SK-N-DZ (cell line): ENCODE results near the gene HOXD9.

Experiments
- DNase-seq: peaks from one replicate; pipeline ENCODE4 v3.0.0-alpha.2; 2015; ENCODE audit warnings: low spot score
- small RNA-seq, 2 experiments: library from RNA; depleted of rRNA; stranded (forward); fragments of <200 nt; gene quantifications; one replicate each; pipeline ENCODE3, GENCODE V24; 2014

HOXD9 gene

DNA sequence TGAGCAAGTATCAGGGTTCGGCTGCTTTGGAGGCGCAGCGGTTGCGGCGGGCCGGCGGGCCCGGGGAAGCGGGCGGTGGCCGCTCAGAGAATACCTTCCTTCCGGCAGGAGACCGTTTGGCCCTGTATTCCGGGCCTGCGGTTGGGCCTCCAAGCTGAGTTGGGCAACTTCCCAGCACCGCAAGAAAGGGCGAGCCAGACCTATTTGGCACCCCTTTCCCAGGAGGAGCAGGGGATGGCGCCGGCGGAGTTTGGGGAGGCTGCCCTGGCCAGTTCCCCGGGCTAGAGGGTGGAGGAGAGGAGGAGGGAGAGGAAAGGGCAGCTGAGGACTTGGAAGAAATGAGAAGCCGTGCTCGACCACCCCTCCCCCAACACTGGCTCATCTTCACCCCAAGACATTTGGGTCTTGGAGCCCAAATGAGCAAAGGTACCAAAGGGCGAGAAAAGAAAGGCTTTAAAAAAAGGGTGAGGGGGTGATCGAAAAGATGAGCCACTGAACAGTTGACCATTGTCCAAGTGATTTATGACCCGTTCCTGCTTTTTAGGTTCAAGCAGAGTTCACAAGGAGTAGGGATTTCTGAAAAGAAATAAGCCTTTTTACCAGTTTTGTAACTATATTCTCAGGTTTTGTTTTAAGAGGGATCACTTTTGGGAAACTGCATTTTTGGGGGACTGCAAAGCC, 43.0 kb downstream of the HOXD9 start:
- no peak for DNase-seq

DNA sequence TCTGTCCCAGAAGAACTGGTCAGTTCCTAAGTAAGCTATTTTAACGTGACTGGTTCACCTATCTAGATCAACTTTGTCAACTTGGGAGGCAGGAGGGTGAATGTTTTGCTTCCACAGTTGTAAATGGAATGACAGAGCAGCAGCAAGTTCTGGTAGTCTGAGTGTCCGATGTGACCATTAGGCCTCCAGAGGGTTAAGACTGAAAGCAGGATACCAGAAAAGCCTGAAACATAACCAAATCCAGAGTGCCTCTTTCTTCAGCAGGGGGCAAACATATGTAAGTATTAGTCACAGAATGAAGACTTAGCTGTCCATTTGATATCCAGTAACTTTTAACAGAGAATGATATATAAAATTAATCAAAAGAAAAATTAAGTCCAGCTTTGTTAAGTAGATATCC, 43.8 kb downstream of the HOXD9 start:
- DNase-seq, result no peak

DNA sequence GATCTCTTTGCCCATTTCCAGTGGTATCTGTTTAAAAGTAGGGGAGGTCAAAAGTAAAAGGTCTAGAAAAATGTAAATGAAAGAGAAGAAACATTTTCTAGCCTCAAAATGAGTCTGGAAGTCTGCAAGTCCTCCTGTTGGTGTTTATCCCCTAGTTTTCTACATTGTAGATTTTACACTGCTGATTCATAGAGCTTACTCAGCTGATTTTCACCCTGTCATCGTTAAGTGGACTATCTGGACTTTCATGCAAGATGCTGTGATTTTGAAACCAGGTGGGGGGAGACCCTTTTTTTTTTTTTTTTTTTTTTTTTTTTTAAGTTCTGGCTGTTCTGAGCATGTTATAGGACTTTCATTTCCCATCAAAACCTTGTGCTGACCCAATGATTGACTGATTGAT, 44.9 kb downstream of the HOXD9 start:
- DNase-seq, result no peak

DNA sequence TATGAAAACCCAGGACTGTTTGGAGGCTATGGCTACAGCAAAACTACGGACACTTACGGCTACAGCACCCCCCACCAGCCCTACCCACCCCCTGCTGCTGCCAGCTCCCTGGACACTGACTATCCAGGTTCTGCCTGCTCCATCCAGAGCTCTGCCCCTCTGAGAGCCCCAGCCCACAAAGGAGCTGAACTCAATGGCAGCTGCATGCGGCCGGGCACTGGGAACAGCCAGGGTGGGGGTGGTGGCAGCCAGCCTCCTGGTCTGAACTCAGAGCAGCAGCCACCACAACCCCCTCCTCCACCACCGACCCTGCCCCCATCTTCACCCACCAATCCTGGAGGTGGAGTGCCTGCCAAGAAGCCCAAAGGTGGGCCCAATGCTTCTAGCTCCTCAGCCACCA, 46.7 kb downstream of the HOXD9 start:
- DNase-seq, result no peak

DNA sequence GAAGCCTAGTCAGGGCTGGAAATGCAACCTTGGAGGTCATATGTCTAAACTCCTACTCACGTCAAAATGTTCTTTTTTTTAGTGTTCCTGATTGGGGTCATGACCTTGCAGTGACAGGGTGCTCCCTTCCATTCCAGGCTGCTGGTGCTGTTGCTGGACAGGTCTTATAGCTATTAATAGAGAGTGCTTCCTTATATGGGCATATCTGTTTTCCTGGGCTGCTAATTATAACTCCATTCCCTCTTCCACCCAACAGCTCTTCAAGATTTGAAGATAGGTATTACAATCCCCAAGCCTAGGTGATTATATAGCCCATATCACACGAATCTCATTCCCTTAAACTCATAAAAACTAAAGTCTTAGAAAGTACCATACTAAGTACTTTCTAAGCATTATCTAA, 47.2 kb downstream of the HOXD9 start:
- DNase-seq, result peak; percentile 57

DNA sequence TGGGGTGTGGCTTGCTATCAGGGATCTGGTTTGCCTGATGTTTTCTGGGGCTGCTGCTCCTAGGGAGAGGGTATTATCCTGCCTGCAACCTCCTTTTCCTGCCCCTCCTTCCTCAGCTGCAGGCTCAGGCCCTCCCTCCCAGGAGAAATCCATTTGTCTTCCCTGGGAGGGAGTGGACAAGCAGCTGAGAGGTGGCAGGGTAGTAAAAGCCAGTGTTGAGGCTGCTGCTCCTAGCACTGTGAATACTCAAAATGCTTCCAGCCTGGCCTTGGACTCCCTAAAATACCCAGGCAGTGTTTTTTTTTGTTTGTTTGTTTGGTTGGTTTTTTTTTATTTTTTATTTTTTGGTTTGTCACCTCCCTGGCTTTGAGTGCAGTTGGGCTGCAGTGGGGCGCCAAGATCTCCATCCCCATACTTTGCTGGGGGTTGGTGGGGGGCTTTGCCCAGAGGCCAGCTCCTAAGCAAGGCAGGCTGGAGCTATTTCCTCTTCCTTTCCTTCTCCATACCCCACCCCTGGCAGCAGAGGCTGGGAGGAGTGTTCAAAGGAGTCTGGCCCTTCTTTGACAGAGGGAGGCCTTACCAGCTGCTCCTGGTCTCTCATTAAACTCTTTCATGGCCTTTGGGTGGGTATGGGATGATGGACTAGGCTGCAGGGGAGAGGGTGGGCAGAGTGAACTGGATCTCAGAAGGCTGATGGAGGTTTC, 48.2 kb downstream of the HOXD9 start:
- peak; percentile 58 for DNase-seq

DNA sequence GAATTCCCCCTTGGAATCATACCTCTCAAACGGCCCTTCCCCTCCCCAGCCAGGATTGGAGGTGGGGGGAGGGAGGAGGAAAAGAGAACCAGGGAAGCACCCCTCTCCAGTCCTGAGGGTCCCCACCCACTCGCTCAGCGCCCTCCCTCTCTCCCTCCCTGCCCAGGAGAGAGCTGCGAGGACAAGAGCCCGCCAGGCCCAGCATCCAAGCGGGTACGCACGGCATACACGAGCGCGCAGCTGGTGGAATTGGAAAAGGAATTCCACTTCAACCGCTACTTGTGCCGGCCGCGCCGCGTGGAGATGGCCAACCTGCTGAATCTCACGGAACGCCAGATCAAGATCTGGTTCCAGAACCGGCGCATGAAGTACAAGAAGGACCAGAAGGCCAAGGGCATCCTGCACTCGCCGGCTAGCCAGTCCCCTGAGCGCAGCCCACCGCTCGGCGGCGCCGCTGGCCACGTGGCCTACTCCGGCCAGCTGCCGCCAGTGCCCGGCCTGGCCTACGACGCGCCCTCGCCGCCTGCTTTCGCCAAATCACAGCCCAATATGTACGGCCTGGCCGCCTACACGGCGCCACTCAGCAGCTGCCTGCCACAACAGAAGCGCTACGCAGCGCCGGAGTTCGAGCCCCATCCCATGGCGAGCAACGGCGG, 49.0 kb downstream of the HOXD9 start:
- DNase-seq, result no peak

DNA sequence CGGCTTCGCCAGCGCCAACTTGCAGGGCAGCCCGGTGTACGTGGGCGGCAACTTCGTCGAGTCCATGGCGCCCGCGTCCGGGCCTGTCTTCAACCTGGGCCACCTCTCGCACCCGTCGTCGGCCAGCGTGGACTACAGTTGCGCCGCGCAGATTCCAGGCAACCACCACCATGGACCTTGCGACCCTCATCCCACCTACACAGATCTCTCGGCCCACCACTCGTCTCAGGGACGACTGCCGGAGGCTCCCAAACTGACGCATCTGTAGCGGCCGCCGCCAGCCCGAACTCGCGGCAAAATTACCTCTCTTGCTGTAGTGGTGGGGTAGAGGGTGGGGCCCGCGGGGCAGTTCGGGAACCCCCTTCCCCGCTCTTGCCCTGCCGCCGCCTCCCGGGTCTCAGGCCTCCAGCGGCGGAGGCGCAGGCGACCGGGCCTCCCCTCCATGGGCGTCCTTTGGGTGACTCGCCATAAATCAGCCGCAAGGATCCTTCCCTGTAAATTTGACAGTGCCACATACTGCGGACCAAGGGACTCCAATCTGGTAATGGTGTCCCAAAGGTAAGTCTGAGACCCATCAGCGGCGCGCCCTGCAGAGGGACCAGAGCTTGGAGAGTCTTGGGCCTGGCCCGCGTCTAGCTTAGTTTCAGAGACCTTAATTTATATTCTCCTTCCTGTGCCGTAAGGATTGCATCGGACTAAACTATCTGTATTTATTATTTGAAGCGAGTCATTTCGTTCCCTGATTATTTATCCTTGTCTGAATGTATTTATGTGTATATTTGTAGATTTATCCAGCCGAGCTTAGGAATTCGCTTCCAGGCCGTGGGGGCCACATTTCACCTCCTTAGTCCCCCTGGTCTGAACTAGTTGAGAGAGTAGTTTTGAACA, 49.7 kb downstream of the HOXD9 start:
- DNase-seq, result no peak

DNA sequence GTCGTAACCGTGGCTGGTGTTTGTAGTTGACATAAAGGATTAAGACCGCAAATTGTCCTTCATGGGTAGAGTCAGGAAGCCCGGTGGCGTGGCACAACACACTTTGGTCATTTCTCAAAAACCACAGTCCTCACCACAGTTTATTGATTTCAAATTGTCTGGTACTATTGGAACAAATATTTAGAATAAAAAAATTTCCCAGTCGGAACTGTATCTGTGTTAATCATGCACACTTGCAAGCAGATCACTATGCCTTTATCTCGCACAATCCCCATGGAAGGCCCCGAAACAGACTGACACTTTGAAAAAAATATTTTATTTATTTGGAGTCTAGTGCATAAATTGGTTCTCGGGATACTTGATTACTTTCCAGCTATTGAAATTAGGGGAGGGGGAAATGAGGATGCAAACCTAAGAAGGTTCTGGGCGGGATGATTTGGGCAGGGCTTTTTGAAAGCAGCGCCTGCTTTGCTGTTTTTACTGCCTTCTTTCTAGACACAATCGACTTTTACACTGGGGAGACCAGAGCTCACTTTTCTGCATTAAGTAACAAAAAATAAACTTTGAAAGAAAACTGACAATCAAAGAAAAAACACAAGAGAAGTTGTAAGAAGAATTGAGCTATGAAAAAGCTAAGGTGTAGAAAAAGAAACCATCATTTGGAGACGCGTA, 50.5 kb downstream of the HOXD9 start:
- no peak for DNase-seq

DNA sequence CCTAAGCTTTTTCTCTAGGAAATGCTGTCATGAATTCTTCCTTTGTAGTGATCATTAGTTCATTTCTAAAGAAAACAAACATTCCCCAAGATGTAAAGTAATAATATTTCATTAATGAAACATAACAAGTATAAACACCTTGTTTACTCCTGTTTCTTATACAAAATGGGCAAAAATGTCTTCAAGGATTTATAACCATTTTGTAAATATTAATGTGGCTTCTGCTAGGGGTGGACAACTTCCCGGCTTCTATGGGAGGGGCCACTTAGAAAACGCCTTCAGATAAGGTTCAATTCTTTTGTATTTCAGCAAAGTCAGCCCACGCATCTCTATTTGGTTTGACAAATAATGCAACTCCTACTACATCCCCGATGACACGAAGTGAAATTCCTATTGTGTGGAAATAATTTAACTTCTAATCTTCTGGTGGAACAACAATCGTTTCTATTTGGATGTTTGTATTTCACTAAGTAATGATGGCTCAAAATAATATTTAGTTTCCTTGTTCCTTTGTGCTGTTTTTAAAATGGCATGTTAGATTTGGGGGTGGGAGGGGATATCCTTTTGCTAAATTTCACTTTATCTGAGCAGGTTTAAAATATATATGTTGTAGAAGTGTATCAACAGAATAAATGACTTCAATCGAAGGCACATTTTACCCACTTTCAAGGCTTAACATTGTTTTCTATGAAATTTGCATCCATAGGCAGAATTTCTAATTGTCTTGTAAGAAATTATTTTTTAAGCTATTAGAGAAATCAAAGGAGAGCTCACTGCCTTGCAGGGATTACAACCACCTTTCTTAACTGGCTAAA, 51.3 kb downstream of the HOXD9 start:
- no peak for DNase-seq

DNA sequence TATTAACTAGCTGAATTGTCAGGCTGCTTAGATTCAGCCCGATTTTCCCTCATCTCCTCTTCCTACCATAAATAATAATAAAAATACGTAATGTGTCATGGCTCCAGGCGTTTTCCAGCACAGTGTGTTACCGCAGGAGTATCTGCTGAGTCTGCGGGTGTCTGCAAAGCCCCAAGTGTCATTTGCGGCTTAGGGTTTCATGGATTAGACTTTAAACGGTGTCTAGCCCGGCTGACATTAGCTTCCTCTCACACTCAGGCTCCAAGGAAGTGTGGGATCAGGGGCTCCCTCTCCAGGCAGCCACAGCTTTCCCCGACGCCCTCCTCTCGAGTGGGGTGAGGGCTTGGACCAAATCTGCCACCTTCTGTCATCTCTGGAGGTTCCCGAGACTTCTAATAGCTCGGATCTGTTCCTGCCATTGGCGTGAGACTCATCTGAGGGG, 51.9 kb downstream of the HOXD9 start:
- peak; percentile 53 for DNase-seq

Small RNA genes lying within 50 kb of the gene (small RNA-seq; reads per million reads assigned to genes)
- 979 to 13,056 reads per million in 2 experiments for gene MIR10B
